OCI-LY7 (cell line): ENCODE measurements around the gene CCDC51.

Source experiments
- CTCF ChIP-seq: fragments of 200-600 bp; sonication (generic); conservative IDR thresholded peaks from 2 replicates; pipeline ENCODE4 v1.5.1; 2014; ENCODE audit warnings: mild to moderate bottlenecking, antibody characterized with exemption, low read length, moderate library complexity, mixed read lengths
- EZH2phosphoT487 ChIP-seq: fragments of 200-600 bp; sonication (generic); IDR thresholded peaks from 2 replicates; pipeline ENCODE4 v1.6.1; 2018; ENCODE audit warnings: low read depth, borderline replicate concordance, mild to moderate bottlenecking, mixed run types, antibody characterized with exemption, low read length, moderate library complexity, mixed read lengths

DNA sequence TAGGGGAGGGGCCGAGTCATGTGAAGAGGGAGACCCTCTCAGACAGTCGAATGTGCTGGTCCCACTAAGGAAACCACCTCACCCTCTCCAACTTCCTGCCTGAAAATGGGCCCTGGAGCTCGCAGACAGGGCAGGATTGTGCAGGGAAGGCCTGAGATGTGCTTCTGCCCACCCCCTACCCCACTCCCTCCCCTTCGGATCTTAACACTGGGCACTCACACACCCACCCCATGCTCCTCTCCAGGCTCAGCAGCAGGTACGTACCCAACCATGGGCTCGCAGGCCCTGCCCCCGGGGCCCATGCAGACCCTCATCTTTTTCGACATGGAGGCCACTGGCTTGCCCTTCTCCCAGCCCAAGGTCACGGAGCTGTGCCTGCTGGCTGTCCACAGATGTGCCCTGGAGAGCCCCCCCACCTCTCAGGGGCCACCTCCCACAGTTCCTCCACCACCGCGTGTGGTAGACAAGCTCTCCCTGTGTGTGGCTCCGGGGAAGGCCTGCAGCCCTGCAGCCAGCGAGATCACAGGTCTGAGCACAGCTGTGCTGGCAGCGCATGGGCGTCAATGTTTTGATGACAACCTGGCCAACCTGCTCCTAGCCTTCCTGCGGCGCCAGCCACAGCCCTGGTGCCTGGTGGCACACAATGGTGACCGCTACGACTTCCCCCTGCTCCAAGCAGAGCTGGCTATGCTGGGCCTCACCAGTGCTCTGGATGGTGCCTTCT lies 26.6 kb upstream of the CCDC51 start:
- TF ChIP-seq CTCF (no peak), EZH2phosphoT487 (no peak)
